ENCODE results near the gene RPL36A. TPM values are rescaled to one million over a fixed set of nuclear protein-coding genes. Genes with fewer than 3 reads are reported as not detected.

Gene RPL36A
- total and polyA plus RNA-seq, 9 of the 15 experiments (the other 6 are each of a cell fraction or from before 2014, with no cell fraction given), result 412 to 4,539 (median 3,209) TPM

DNA sequence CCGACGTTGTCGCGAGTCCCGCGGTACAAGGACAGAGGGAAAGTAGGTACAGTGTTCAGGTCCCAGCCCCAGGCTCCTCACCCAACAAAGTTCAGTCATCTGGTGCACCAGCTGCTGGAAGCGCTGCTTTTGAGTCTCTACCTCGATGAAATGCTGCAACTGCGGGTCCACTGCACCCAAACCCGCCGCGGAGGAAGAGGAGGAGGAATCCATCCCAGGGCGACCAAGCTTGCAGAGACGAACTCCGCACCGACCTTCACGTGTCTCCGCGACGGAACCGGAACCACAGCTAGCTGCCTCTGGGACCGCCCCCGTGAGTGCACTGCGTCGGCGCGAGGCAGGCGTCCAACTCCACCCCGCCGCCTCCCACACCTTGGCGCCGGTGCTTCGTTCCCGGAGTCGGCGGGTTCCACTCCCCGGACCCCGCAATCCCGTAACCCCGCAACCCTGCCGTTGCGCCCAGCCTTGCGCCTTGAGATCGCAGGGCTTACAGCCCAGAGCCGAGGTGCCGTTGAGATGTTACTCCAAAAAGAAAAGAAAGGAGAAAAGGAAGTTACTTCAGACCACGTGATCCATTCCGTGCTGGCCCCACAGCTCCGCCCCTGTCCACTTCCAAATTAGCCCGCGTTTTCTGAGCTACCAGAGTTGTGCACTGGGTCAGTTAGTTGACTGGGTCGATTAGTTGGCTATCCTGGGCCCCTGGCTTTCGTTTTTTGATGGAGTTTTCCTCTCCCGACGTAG lies 42.2 kb upstream of the RPL36A start, which contains the start of gene TIMM8A (continued):
- no peak for TF ChIP-seq AFF1 (IDR thresholded peaks at IDR 0.05; ENCODE audit: low read depth in 1 of 2, partially characterized antibody in 2 of 2)
- no peak for TF ChIP-seq HES1 (IDR thresholded peaks at IDR 0.05; ENCODE audit: low read depth)
- peak; percentile 78 for TF ChIP-seq GABPB1 (CRISPR knock-in tag; IDR thresholded peaks at IDR 0.05)
- TF ChIP-seq, protein P1, sequence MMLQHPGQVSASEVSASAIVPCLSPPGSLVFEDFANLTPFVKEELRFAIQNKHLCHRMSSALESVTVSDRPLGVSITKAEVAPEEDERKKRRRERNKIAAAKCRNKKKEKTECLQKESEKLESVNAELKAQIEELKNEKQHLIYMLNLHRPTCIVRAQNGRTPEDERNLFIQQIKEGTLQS (IDR thresholded peaks at IDR 0.05), result no peak
- TF ChIP-seq, protein P1 (CRISPR knock-in tag; conservative IDR thresholded peaks at IDR 0.05), result 0 out of 2 replicates have a peak, but pooled peaks have one; percentile 36
- no peak for TF ChIP-seq ZNF592 (IDR thresholded peaks at IDR 0.05)
- TF ChIP-seq ZNF217 (CRISPR knock-in tag; IDR thresholded peaks at IDR 0.05), result no peak
- no peak for TF ChIP-seq BCOR (IDR thresholded peaks at IDR 0.05)
- no peak; a peak in 1 of 4 replicates for TF ChIP-seq TBL1XR1 (IDR thresholded peaks at IDR 0.05; ENCODE audit: low read length in 2 of 2)
- TF ChIP-seq STAT5B (CRISPR knock-in tag; IDR thresholded peaks at IDR 0.05), result no peak
- peak; percentile 94 for TF ChIP-seq MAX (CRISPR knock-in tag; IDR thresholded peaks at IDR 0.05)
- TF ChIP-seq SAFB2 (IDR thresholded peaks at IDR 0.05; ENCODE audit: borderline replicate concordance, low read depth, low read length, severe bottlenecking), result no peak
- no peak for TF ChIP-seq RBM25 (IDR thresholded peaks at IDR 0.05; ENCODE audit: low read depth, low read length, severe bottlenecking)
- no peak for TF ChIP-seq FOXA3 (CRISPR knock-in tag; conservative IDR thresholded peaks at IDR 0.05 in 1 of 2, IDR thresholded peaks at IDR 0.05 in 1 of 2)
- TF ChIP-seq, protein P2, sequence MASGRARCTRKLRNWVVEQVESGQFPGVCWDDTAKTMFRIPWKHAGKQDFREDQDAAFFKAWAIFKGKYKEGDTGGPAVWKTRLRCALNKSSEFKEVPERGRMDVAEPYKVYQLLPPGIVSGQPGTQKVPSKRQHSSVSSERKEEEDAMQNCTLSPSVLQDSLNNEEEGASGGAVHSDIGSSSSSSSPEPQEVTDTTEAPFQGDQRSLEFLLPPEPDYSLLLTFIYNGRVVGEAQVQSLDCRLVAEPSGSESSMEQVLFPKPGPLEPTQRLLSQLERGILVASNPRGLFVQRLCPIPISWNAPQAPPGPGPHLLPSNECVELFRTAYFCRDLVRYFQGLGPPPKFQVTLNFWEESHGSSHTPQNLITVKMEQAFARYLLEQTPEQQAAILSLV (tag; IDR thresholded peaks at IDR 0.05), result no peak

Data from K562 (cell line).